Vagina (tissue), 2 donors: Measurements from ENCODE around the gene TANK.

Experiments used
- POLR2A ChIP-seq, 2 donors: fragments of 450-650 bp; IDR thresholded peaks; one replicate each; pipeline ENCODE4 v1.6.1; 2017; ENCODE audit warnings: antibody characterized with exemption in 2 of 2, mild to moderate bottlenecking in 2 of 2, moderate library complexity in 2 of 2
- POLR2AphosphoS5 ChIP-seq, 2 donors: sonication (generic); formaldehyde crosslinking; IDR thresholded peaks; one replicate each; pipeline ENCODE4 v1.9.0; 2017; ENCODE audit warnings: antibody characterized with exemption in 2 of 2, mild to moderate bottlenecking in 2 of 2, low read depth in 1 of 2; ENCODE audit not compliant: insufficient read depth in 1 of 2
- TF ChIP-seq, protein P1 (sequence below), 3 experiments: fragments of 450-650 bp in 2 of 3; fragments of 200-600 bp in 1 of 3; sonication (generic) in 1 of 3; IDR thresholded peaks; one replicate each; pipeline ENCODE4 v1.5.1; 2017 to 2019; ENCODE audit warnings: antibody characterized with exemption in 3 of 3, mild to moderate bottlenecking in 2 of 3, moderate library complexity in 2 of 3

DNA sequence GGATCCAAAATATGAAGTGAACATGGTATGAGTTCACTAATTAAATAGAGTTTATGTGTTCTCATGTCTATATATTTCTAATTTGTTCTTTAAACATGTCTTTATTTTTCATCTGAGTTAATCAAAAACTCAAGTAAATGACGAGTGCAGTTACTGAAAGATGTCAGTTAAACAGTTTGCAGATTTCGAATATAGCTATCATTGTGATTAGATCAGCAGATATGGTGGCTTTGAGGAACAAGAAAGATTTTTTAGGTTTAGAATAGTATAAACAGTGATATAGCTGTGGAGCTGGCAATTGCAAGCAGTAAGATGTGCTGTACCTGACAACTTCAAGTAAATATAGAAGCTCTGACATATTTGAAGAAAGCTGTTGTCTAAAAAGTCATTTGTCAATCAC, 49.7 kb downstream of the TANK start:
- TF ChIP-seq, protein P1, sequence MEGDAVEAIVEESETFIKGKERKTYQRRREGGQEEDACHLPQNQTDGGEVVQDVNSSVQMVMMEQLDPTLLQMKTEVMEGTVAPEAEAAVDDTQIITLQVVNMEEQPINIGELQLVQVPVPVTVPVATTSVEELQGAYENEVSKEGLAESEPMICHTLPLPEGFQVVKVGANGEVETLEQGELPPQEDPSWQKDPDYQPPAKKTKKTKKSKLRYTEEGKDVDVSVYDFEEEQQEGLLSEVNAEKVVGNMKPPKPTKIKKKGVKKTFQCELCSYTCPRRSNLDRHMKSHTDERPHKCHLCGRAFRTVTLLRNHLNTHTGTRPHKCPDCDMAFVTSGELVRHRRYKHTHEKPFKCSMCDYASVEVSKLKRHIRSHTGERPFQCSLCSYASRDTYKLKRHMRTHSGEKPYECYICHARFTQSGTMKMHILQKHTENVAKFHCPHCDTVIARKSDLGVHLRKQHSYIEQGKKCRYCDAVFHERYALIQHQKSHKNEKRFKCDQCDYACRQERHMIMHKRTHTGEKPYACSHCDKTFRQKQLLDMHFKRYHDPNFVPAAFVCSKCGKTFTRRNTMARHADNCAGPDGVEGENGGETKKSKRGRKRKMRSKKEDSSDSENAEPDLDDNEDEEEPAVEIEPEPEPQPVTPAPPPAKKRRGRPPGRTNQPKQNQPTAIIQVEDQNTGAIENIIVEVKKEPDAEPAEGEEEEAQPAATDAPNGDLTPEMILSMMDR (IDR thresholded peaks at IDR 0.05) = no peak
- TF ChIP-seq POLR2A (IDR thresholded peaks at IDR 0.05) (no peak), POLR2AphosphoS5 (IDR thresholded peaks at IDR 0.05; ENCODE audit: insufficient read depth in 1 of 2, low read depth in 1 of 2) (no peak)
